ENCODE data around the gene MYCL. TPM values are rescaled to one million over a fixed set of nuclear protein-coding genes. Genes with fewer than 3 reads are reported as not detected.

MYCL gene
- total RNA-seq, 1 donor from 2014 or later = 4.4 TPM

GRCh38 chr1:39852876-39853275 is 48.8 kb downstream of the MYCL start:
- DNase-seq (ENCODE audit: low spot score) = no peak

- no peak for DNase-seq (ENCODE audit: low spot score)
Observed at GRCh38 chr1:39852214-39852791, 49.4 kb downstream of the MYCL start.

GRCh38 chr1:39850606-39851216 is 51.0 kb downstream of the MYCL start:
- DNase-seq (ENCODE audit: low spot score) = no peak

- DNase-seq (ENCODE audit: low spot score) = no peak
Observed at GRCh38 chr1:39849203-39849602, 52.5 kb downstream of the MYCL start.

GRCh38 chr1:39847940-39848339 is 53.8 kb downstream of the MYCL start:
- no peak for DNase-seq (ENCODE audit: low spot score)

GRCh38 chr1:39846796-39847195 is 54.9 kb downstream of the MYCL start:
- no peak for DNase-seq (ENCODE audit: low spot score)

- DNase-seq (ENCODE audit: low spot score) = peak; percentile 83
Observed at GRCh38 chr1:39845569-39846566, 55.8 kb downstream of the MYCL start.

Other genes starting within 250 kb of the MYCL start
- 2.9 TPM for gene NT5C1A, start 229.8 kb downstream of the MYCL start, total RNA-seq
- gene HPCAL4, start 210.5 kb downstream of the MYCL start, total RNA-seq = 0.20 TPM
- gene PPIE, start 163.0 kb downstream of the MYCL start, total RNA-seq = 39.3 TPM
- gene OXCT2, start 130.6 kb downstream of the MYCL start, total RNA-seq = 0.95 TPM
- gene BMP8B, start 113.1 kb downstream of the MYCL start, total RNA-seq = 1.8 TPM
- gene TRIT1, start 18.4 kb downstream of the MYCL start, total RNA-seq = 13.4 TPM
- 3.3 TPM for gene MFSD2A, start 53.2 kb upstream of the MYCL start, total RNA-seq
- 313 TPM for gene CAP1, start 138.8 kb upstream of the MYCL start, total RNA-seq
- gene PPT1, start 195.3 kb upstream of the MYCL start, total RNA-seq = 75.9 TPM

Data from mucosa of gallbladder (tissue), 1 donor.